Left renal pelvis (tissue), 4 donors: ENCODE results near the gene CDHR3. TPM values are rescaled to one million over a fixed set of nuclear protein-coding genes. Genes with fewer than 3 reads are reported as not detected.

ENCODE experiments used
- DNase-seq, 4 donors: peaks; one replicate each; pipeline ENCODE4 v3.0.0-alpha.2; 2013; ENCODE audit warnings: low read depth in 4 of 4, low spot score in 3 of 4
- polyA plus RNA-seq, 4 donors: library from polyadenylated mRNA; unstranded; fragments of 120-200 nt; gene quantifications; one replicate each; pipeline ENCODE4 v1.2.1, GENCODE V29; 2013; ENCODE audit not compliant: insufficient read length in 4 of 4

The CDHR3 gene
- polyA plus RNA-seq, 4 donors, result 5.9 to 9.2 (median 6.5) TPM

- DNase-seq, result no peak
Measured at GRCh38 chr7:106045586-106045985, 82.5 kb downstream of the CDHR3 start.

GRCh38 chr7:106047184-106047583 lies 84.1 kb downstream of the CDHR3 start:
- no peak for DNase-seq

GRCh38 chr7:106047818-106048705 lies 85.0 kb downstream of the CDHR3 start:
- no peak for DNase-seq

DNA sequence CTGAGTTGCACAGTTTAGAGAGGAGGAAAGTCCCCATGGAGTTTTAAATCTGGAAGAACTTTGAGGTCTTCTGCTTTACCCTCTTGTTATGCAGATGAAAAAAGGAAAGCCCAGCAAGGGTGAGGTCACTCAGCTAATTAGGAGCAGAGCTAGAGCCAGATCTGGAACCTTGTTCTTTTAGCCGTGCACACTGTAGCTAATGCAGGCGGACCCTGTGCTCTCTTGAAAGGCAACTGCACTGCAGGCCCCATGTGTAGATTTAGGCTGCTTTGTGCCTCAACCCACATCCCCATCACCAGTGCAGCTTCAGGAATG lies 85.6 kb downstream of the CDHR3 start:
- no peak for DNase-seq

DNA sequence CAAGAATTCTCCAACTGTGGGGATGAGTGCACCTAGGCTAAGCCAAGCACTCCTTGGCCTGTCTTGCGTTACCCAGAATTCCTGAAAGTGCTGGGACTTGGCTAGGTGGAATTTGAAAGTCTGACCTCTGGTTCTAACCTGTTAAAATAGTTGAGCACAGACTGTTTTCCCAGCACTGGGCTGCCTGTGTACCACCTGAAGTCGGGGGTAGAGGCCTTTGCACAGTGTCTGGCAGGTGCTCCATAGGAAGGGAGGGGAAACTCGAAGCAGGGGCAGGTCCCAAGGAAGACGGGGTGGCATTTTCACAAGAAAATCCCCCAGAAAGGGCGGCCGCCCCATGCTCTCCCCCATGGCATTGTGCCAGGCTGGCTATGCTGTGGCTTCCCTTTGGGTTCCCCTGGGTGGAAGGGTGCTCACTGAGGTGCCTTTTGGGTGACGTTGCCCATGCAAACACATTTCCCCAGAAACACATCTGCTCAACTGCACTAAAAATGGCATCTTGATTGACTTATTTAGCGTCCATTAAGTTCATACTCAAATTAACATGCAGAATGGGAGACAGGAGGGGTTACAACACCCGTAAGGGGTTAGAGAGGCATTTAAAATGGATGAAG lies 86.2 kb downstream of the CDHR3 start:
- DNase-seq, result no peak

- no peak for DNase-seq
Measured at GRCh38 chr7:106050002-106050745, 87.1 kb downstream of the CDHR3 start.

DNA sequence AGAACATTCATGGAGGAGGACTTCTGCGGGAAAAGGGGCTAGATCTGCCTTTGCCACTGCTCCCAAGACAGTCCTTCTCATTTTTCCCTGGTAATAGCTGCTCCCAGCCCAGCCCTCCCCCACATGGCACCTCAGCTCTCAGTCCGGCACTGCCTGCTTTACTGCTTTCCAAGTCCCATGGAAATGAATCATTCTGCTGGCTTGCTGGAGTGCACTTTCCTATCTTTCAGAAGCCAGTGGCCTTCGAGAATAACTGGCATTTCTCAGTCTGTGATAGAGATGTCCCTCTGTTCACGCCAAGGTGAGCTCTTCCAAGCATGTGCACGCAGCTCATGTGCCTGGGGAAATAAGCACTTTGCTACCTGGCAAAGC lies 87.7 kb downstream of the CDHR3 start:
- no peak for DNase-seq

- DNase-seq, result no peak
Measured at GRCh38 chr7:106052681-106053080, 89.6 kb downstream of the CDHR3 start.

DNA sequence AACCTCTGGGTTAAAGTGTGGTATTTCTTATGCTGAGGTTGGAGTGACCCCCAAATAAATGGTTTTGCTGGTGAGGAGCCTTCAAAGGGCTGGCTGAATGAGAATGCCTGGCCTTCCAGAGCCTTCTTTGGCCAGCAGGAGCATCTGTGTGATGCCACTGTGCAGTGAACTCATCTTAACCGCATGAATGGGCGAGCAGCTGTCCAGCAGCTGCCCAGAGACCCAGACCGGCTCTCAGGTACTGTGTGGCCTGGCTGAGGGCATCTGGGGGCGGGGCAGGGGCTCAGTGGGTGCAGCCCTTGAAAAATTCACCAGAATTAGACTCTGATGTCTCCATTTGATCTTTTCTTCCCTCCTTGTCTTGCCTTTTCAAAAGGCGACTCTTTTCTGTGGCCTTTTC lies 90.0 kb downstream of the CDHR3 start:
- DNase-seq, result no peak

- no peak for DNase-seq
Measured at GRCh38 chr7:106054156-106054910, 91.3 kb downstream of the CDHR3 start.

- no peak for DNase-seq
Measured at GRCh38 chr7:106054971-106055532, 92.0 kb downstream of the CDHR3 start.

GRCh38 chr7:106056513-106057203 lies 93.6 kb downstream of the CDHR3 start:
- DNase-seq, result no peak

GRCh38 chr7:106057204-106057961 lies 94.3 kb downstream of the CDHR3 start:
- no peak for DNase-seq

GRCh38 chr7:106057962-106058927 lies 95.2 kb downstream of the CDHR3 start:
- DNase-seq, result no peak

DNA sequence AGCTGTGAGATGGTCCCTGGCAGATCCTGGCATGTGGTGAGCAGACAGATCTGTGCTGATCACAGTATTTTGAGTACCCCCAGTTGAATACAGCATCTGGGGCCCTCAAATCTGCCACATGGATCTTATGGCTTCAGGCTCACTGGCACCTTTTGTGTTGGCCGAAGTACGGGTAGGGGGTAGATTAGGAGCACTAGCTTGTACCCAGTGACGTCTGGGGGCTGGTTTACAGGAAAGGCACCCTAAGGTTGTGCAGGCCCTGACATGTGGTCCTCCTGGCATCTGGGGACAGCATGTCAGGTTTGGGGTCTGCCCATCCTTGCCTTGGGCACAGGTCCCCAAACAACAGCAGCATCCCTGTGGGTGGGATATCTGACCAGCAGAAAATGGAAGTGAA lies 95.9 kb downstream of the CDHR3 start:
- DNase-seq, result no peak

- DNase-seq, result no peak
Measured at GRCh38 chr7:106059556-106059955, 96.5 kb downstream of the CDHR3 start.

- DNase-seq, result no peak
Measured at GRCh38 chr7:106060394-106060920, 97.4 kb downstream of the CDHR3 start.
